ENCODE results near the gene RADIL. TPM values are rescaled to one million over a fixed set of nuclear protein-coding genes. Genes with fewer than 3 reads are reported as not detected.

RADIL gene
- total and polyA plus RNA-seq, 9 of the 15 experiments (the other 6 are each of a cell fraction or from before 2014, with no cell fraction given) = 0.06 to 8.1 (median 1.9) TPM; not detected in 1

DNA sequence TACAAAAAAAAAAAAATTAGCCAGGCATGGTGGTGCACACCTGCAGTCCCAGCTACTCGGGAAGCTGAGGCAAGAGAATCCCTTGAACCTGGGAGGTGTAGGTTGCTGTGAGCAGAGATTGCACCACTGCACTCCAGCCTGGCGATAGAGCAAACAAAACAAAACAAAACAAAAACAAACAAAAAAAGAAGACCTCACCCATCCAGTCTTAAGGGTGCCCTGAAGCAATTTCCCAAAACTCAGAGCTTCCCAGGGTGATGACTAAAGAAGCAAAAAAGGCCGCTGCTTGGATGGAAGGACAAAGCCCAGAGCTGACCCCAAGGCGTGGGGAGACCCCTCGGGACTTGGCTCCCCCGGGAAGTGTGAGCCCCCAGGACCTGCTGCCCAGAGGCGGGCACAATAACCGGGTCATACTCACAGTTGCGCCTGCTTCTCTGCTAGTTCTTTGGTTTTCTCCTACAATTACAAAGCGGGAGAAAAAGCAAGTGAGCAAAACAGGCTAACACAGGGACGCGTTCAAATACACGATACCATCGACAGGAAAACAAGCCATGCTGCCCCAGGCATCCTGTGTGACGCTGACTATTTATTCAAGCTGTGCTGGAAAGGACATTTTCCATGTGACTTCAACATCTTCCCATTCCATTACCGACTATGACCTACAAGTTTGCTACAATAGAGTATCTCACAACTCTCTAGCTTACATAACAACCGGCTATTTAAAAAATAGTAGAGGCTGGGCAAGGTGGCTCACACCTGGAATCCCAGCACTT lies 51.6 kb downstream of the RADIL start:
- FAIRE-seq (no peak), DNase-seq (ENCODE audit: extremely low read depth in 1 of 4, low spot score in 3 of 4) (no peak), ATAC-seq (no peak)
- no peaks in the 10 kb centered on the region for H3K79me2 ChIP-seq (ENCODE audit: control insufficient read depth, insufficient read depth, low read length)
- BruUV-seq (replicated peaks) = no TSS peak
- no peak overlapping the region for H3K4me3 ChIP-seq
- 72% methylated on average over 17 of the region's 17 CpGs for WGBS (ENCODE audit: insufficient coverage, low coverage, missing lambda C conversion rate)
- no peaks in the 10 kb centered on the region for H3K36me3 ChIP-seq (ENCODE audit: control insufficient read depth, insufficient read depth, low read length)
- no peak overlapping the region for H3K9ac ChIP-seq (ENCODE audit: insufficient read depth in 1 of 2, low read depth in 2 of 2, low read length in 2 of 2)
- TF ChIP-seq TRIM28 (IDR thresholded peaks at IDR 0.05) (no peak), NR2F6 (CRISPR knock-in tag; IDR thresholded peaks at IDR 0.05) (no peak)
- TF ChIP-seq, protein P1, sequence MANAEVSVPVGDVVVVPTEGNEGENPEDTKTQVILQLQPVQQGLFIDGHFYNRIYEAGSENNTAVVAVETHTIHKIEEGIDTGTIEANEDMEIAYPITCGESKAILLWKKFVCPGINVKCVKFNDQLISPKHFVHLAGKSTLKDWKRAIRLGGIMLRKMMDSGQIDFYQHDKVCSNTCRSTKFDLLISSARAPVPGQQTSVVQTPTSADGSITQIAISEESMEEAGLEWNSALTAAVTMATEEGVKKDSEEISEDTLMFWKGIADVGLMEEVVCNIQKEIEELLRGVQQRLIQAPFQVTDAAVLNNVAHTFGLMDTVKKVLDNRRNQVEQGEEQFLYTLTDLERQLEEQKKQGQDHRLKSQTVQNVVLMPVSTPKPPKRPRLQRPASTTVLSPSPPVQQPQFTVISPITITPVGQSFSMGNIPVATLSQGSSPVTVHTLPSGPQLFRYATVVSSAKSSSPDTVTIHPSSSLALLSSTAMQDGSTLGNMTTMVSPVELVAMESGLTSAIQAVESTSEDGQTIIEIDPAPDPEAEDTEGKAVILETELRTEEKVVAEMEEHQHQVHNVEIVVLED (CRISPR knock-in tag; IDR thresholded peaks at IDR 0.05) = no peak
- CTCF ChIA-PET (ENCODE audit: low intra/inter-chr PET ratio) = no interaction called here
- no peaks in the 10 kb centered on the region for H3K9me1 ChIP-seq (ENCODE audit: control insufficient read depth, insufficient read depth, low read length)
- no peak overlapping the region for H2AFZ ChIP-seq (ENCODE audit: low read depth, low read length)
- H3K27ac ChIP-seq (ENCODE audit: extremely low read depth, low read depth, low read length) = no peak overlapping the region
- H3K9me3 ChIP-seq (replicated peaks; ENCODE audit: control insufficient read depth, insufficient read depth, low read depth, low read length) = no peaks in the 10 kb centered on the region
- H4K20me1 ChIP-seq (replicated peaks; ENCODE audit: control insufficient read depth, insufficient read depth, low read length) = no peaks in the 10 kb centered on the region
- intact Hi-C loops (cut with micrococcal nuclease) = no loop called here
- POLR2A ChIA-PET = interaction anchor here (0.6 kb wide), 2 partner anchors 7 to 35 kb away, joined by 3 to 4 read pairs; no protein-coding TSS in a partner anchor
- no peak overlapping the region for H3K4me2 ChIP-seq (ENCODE audit: insufficient read depth, low read length)
- H3K27me3 ChIP-seq (ENCODE audit: control insufficient read depth in 2 of 2, insufficient read depth in 2 of 2, low read length in 2 of 2) = no peaks in the 10 kb centered on the region
- H3K4me1 ChIP-seq (replicated peaks in 1 of 2; ENCODE audit: control insufficient read depth in 2 of 2, insufficient read depth in 2 of 2, low read length in 2 of 2) = peaks cover 3 to 17% of the 10 kb centered on the region in 2 experiments; a peak in 3 of 5 replicates
- in situ Hi-C loops (cut with MboI) = no loop called here
